HEK293 (cell line): ENCODE results near the gene GJA5.

ENCODE experiments used
- CTCF ChIP-seq: fragments of 450-650 bp; formaldehyde crosslinking; IDR thresholded peaks from 2 replicates; pipeline ENCODE4 v1.5.1; 2016; ENCODE audit warnings: missing biosample characterization, missing genetic modification characterization
- FEZF1 ChIP-seq: fragments of 450-650 bp; formaldehyde crosslinking; IDR thresholded peaks from 2 replicates; pipeline ENCODE4 v1.5.1; 2016; ENCODE audit warnings: missing biosample characterization, missing genetic modification characterization
- HOXC10 ChIP-seq: sonication (generic); formaldehyde crosslinking; IDR thresholded peaks from 2 replicates; pipeline ENCODE4 v1.8.1; 2023; ENCODE audit warnings: mild to moderate bottlenecking, missing genetic modification reagents
- MYNN ChIP-seq: fragments of 450-650 bp; formaldehyde crosslinking; IDR thresholded peaks from 2 replicates; pipeline ENCODE4 v1.5.1; 2016; ENCODE audit warnings: missing biosample characterization, missing genetic modification characterization, borderline replicate concordance
- SP2 ChIP-seq: fragments of 450-650 bp; formaldehyde crosslinking; IDR thresholded peaks from 2 replicates; pipeline ENCODE4 v1.5.1; 2016; ENCODE audit warnings: missing biosample characterization, missing genetic modification characterization
- ZBTB11 ChIP-seq: fragments of 450-650 bp; formaldehyde crosslinking; conservative IDR thresholded peaks from 2 replicates; pipeline ENCODE4 v1.5.1; 2016; ENCODE audit warnings: low read depth, missing biosample characterization, missing genetic modification characterization
- ZNF274 ChIP-seq, 2 experiments: fragments of 200-500 bp in 1 of 2; fragments of 450-650 bp in 1 of 2; sonication (Bioruptor generic) in 1 of 2; formaldehyde crosslinking in 1 of 2; IDR thresholded peaks; 2 replicates each; pipeline versions ENCODE4 v1.5.1 to v1.6.1; 2014 to 2016; ENCODE audit warnings: borderline replicate concordance in 1 of 2, inconsistent platforms in 1 of 2, low read length in 1 of 2, missing biosample characterization in 1 of 2, missing genetic modification characterization in 1 of 2
- ZNF513 ChIP-seq: fragments of 450-650 bp; IDR thresholded peaks from 2 replicates; pipeline ENCODE4 v1.5.1; 2018; ENCODE audit warnings: missing biosample characterization, missing genetic modification characterization
- ZNF544 ChIP-seq: fragments of 450-650 bp; formaldehyde crosslinking; IDR thresholded peaks from 2 replicates; pipeline ENCODE4 v1.5.0; 2017; ENCODE audit warnings: missing biosample characterization, missing genetic modification characterization
- ZNF558 ChIP-seq: fragments of 450-650 bp; formaldehyde crosslinking; IDR thresholded peaks from 2 replicates; pipeline ENCODE4 v1.5.1; 2016; ENCODE audit warnings: missing biosample characterization, missing genetic modification characterization
- ZNF610 ChIP-seq: fragments of 450-650 bp; formaldehyde crosslinking; IDR thresholded peaks from 2 replicates; pipeline ENCODE4 v1.5.1; 2016; ENCODE audit warnings: missing biosample characterization, missing genetic modification characterization, borderline replicate concordance
- ZNF621 ChIP-seq: fragments of 450-650 bp; formaldehyde crosslinking; IDR thresholded peaks from 2 replicates; pipeline ENCODE4 v1.5.1; 2017; ENCODE audit warnings: missing biosample characterization, missing genetic modification characterization
- ZNF660 ChIP-seq: fragments of 450-650 bp; IDR thresholded peaks from 2 replicates; pipeline ENCODE4 v1.5.1; 2018; ENCODE audit warnings: missing biosample characterization, mild to moderate bottlenecking, missing genetic modification characterization
- ZNF776 ChIP-seq: fragments of 450-650 bp; formaldehyde crosslinking; IDR thresholded peaks from 2 replicates; pipeline ENCODE4 v1.5.0; 2017; ENCODE audit warnings: missing biosample characterization, missing genetic modification characterization, borderline replicate concordance

GRCh38 chr1:147771226-147772125 is 11.1 kb upstream of the GJA5 start:
- no peak for TF ChIP-seq SP2
- TF ChIP-seq CTCF (tag by site-specific recombination): no peak
- TF ChIP-seq ZNF776: no peak
- TF ChIP-seq MYNN (tag by site-specific recombination): no peak
- TF ChIP-seq ZNF621 (tag by site-specific recombination): no peak
- no peak for TF ChIP-seq ZNF558
- no peak for TF ChIP-seq ZNF610 (tag by site-specific recombination)
- no peak for TF ChIP-seq HOXC10
- no peak for TF ChIP-seq ZNF544 (tag by site-specific recombination)
- TF ChIP-seq ZNF274 (IDR thresholded peaks at IDR 0.05; ENCODE audit: low read length): no peak
- no peak for TF ChIP-seq ZNF274 (tag by site-specific recombination; IDR thresholded peaks at IDR 0.05; ENCODE audit: borderline replicate concordance)
- TF ChIP-seq FEZF1 (tag by site-specific recombination): no peak
- no peak for TF ChIP-seq ZBTB11 (tag by site-specific recombination)
- TF ChIP-seq ZNF513: no peak
- no peak for TF ChIP-seq ZNF660 (tag by site-specific recombination)
